Fibroblast of the aortic adventitia (primary cell): ENCODE measurements around the gene TYK2. TPM values are rescaled to one million over a fixed set of nuclear protein-coding genes. Genes with fewer than 3 reads are reported as not detected.

ENCODE experiments used
- DNase-seq: peaks from one replicate; pipeline ENCODE4 v3.0.0-alpha.2; 2010; ENCODE audit warnings: low read depth
- H3K4me3 ChIP-seq: 2 replicates; pipeline ENCODE4 v1.5.1; 2011; ENCODE audit warnings: low read depth, mild to moderate bottlenecking, control low read depth, low read length, moderate library complexity
- total RNA-seq: library from RNA; depleted of rRNA; stranded (reverse); fragments of >200 nt; gene quantifications from 2 replicates; pipeline ENCODE4 v1.2.3, GENCODE V29; 2012; ENCODE audit warnings: low replicate concordance
- TF ChIP-seq, protein P1 (sequence below): IDR thresholded peaks from 2 replicates; pipeline ENCODE4 v1.5.1; 2011; ENCODE audit warnings: mild to moderate bottlenecking, low read length, control low read depth, inconsistent platforms; ENCODE audit not compliant: insufficient read depth

The TYK2 gene
- total RNA-seq, 1 donor: 51.5 TPM

DNA sequence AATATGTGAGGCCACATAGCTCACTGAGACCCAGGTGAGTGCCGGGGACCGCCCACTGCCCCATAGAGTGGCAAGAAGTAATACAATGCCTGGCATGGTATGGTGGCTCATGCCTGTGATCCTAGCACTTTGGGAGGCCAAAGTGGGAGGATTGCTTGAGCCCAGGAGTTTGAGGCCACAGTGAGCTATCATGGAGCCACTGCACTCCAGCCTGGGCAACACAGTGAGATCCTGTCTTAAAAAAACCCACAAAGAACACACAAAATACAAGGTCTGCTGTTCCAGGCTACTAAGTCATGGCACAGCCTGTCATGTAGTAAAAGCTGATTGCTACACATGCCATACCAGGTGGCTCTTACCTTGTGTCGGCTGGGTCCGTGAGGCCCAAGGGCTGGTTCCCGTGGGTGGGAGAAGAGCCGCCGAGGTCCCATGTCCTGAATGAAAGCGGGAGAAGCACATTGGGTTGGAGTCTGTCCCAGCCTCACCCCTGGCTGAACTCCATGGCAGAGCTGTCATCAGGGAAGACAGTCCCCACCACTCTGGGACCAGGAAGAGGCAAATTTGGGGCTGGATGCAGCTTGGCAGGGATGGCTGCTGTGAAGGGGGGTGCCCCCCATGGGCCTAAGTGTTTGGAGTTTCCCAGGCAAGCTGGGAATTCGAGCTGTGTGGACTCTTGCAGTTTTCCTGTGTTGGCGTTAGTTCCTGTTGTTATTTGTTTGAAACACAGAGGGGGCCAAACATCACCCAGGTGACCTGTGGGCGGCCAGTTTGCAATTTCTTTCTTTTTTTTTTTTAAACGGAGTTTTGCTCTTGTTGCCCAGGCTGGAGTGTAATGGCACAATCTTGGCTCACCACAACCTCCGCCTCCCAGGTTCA, 61.3 kb downstream of the TYK2 start:
- H3K4me3 ChIP-seq: no peak overlapping the region
- TF ChIP-seq, protein P1, sequence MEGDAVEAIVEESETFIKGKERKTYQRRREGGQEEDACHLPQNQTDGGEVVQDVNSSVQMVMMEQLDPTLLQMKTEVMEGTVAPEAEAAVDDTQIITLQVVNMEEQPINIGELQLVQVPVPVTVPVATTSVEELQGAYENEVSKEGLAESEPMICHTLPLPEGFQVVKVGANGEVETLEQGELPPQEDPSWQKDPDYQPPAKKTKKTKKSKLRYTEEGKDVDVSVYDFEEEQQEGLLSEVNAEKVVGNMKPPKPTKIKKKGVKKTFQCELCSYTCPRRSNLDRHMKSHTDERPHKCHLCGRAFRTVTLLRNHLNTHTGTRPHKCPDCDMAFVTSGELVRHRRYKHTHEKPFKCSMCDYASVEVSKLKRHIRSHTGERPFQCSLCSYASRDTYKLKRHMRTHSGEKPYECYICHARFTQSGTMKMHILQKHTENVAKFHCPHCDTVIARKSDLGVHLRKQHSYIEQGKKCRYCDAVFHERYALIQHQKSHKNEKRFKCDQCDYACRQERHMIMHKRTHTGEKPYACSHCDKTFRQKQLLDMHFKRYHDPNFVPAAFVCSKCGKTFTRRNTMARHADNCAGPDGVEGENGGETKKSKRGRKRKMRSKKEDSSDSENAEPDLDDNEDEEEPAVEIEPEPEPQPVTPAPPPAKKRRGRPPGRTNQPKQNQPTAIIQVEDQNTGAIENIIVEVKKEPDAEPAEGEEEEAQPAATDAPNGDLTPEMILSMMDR: no peak
- no peak for DNase-seq

DNA sequence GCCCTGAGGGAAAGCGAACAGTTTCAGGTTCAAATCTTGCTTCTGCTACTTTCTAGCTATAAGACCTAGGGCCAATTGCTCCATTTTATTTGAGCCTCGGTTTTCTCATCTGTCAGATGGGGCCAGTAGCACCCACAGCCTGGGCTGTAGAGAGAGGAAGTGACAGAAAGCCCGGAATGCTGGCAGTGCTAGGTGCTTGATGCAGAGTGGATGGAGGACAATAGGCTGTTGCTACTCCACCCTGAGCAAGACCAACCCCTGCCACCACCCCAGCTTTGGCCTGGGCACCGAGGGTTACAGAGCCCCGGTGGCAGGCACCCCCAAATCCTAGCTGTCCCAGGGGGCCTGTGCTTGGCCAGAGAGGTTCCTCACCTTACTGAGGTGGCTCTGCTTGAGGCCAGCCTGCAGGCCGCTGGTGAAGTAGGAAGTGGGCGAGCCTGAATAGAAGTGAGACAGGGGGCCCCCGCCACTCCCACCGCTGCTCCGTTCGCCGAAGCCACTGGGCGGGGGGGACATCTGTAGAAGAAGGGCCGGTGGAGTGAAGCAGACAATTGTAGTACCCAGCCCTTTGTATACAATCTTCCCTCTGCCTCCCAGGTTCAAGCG, 62.4 kb downstream of the TYK2 start:
- TF ChIP-seq, protein P1: no peak
- DNase-seq: no peak

DNA sequence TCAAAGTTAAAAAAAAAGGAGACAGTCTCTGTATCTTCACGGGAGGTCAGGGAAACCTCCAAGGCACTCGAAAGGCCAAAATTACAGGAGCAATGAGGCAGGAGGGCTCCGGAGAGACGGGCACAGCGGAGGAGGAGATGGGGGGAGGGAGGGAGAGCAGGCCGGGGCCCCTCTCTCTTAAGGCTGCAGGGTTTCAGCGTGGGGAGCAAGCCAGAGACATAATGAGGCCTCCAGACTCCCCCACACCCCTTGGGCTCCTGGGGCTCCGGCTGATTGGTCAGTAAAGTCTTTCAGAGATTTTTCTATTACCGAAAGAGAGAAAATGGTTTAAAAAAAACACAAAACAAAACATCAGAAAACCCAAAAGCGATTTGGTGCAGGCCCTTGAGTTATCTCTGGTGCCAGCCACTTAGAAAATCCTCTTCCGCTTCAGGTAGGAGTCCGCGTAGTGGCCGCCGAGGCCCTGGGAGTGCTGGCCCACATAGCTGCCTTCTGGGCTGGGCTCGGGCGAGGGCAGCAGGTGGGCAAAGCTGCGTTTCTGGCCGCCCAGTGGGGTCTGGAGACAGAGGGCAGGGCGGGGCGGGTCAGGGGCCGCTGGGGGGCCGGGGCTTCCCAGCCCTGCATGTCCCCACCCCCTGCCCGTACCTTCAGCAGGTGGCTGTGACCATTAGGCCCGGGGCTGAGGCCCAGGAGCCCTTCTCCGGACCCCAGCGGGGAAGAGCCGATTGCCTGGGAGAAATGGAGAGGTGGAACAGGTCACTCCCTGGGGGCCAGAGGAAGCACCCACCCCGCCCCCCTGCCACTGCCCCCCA, 63.1 kb downstream of the TYK2 start:
- no peak for DNase-seq

More for the DNA sequence above, 62.4 kb downstream of the TYK2 start:
- H3K4me3 ChIP-seq: no peak overlapping the region

DNA sequence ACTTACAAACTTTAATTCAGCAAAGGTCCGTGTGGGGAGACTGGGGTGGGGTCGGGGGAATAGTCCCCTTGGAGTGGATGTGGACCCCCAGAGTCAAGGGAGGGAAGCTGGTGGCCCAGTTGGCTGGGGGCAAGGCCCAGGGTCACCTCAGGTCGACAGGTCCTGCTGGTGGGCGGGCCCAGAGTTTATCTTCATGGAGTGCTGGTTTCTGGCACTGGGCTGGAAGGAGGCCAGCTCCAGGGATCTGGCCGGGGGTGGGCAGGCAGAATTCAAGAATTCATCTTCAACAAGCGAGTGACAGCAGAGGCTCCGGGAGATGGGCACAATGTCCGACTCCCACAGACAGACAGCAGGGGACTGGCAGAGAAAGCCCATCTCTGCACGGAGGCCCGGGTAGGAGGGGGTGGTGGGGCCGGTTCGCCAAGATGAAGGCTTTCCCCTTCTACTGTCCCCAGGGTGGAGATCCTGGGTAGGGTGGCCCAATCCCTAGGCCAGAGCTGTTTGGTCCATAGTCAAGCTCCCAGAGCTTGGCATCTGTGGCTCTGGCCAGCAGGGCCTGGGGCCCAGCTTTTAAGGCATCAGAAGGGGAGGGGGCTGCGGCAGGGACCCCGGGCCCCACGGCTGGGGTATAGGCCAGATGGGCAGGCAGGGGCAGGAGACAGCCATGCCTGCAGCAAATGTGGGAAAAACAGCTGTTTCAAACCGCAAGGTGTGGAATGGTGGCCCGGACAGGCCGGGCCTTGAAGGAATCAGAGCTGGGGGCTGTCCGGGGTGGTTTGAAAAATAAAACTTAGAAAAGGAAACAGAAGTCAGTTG, 63.9 kb downstream of the TYK2 start:
- TF ChIP-seq, protein P1: no peak
- H3K4me3 ChIP-seq: no peak overlapping the region
- no peak for DNase-seq

More for the DNA sequence above, 63.1 kb downstream of the TYK2 start:
- TF ChIP-seq, protein P1: no peak
- H3K4me3 ChIP-seq: no peak overlapping the region

DNA sequence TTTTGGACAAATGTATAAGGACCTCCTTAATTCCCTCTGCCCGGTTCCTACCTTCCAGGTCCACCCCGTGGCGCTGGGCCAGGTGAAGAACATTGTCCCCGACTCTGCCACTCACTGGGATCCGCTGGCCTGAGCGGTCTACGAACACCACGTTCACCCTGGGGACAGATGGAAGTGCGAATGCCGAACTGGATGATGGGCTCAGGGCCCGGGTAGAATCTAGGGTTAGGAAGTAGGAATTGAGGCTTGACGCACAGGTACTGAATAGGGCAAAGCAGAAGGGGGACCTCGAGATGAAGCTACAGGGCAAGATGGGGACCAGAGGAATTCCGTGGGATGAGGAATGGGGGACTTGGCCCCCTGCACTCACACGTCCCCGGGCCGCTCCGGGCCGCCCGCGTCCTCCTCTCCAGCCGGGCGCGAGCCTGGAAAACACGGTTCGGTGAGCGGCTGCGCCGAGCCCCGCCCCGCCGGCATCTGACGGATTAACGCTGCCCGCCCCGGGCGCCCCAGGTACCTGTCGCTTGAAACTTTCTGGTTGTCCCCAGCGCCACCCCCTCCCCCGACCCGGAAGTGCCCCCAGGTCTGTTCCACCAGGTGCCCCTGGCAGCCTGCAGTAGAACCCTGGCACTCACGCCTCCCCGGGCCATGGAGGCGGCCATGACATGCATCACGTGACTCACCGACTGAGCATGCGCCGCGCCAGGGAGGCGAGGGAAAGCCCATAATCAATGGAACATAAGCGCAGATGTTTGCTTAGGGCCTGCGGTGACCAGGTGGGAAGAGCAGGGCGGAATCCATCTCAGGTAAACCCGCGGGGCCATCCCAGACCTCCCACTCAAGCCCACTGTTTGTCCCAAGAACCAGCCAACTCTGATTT, 64.8 kb downstream of the TYK2 start, which contains the start of gene FDX2:
Gene FDX2 (minus strand): TSS at position 681 of the 880 bp plus-strand sequence. CDS start 19 bp downstream, at position 662.
- peak within 1 kb of the TSS; percentile 96 for H3K4me3 ChIP-seq
- TF ChIP-seq, protein P1: no peak
- peak; percentile 77 for DNase-seq
